Keratinocyte (primary cell): ENCODE results near the gene ARFGAP3.

ENCODE experiments used
- CTCF ChIP-seq, 3 experiments: IDR thresholded peaks in 1 of 3; conservative IDR thresholded peaks in 1 of 3; optimal IDR thresholded peaks in 1 of 3; 2 replicates in 2 of 3; 3 replicates in 1 of 3; pipeline versions ENCODE3 to v1.5.1; 2011; ENCODE audit warnings: low read length in 3 of 3, mild to moderate bottlenecking in 3 of 3, moderate library complexity in 2 of 3, control low read depth in 1 of 3, inconsistent platforms in 1 of 3; ENCODE audit not compliant: insufficient read depth in 2 of 3; ENCODE audit errors: extremely low read depth in 1 of 3
- EZH2 ChIP-seq: IDR thresholded peaks from one replicate; pipeline ENCODE4 v1.6.1; 2012; ENCODE audit warnings: inconsistent platforms, mild to moderate bottlenecking, low read length, moderate library complexity

DNA sequence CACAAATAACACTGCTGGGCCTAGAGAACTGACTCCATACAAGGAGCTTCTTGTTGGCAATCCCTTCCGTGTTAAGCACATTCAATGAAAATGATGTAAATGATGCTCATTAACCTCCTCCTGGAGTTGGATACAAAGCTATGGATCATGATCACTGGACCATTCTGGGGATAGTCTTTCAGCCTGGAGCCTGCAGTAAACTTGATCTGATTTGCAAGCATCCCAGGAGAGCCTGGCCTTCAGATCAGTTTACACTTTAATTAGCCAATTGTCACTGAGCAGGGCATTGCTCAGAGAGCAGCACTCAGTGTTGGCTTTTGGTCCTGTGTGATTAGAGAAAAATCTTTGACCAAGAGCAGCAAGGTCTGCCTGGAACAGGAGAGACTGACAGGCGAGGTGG, 45.6 kb downstream of the ARFGAP3 start:
- TF ChIP-seq CTCF (optimal IDR thresholded peaks at IDR 0.05 in 1 of 3, IDR thresholded peaks at IDR 0.05 in 1 of 3, conservative IDR thresholded peaks at IDR 0.05 in 1 of 3; ENCODE audit: extremely low read depth in 1 of 3, insufficient read depth in 2 of 3, low read length in 3 of 3): no peak
- no peak for TF ChIP-seq EZH2
